Neural cell (in vitro differentiated cells): ENCODE results near the gene NPW. TPM values are rescaled to one million over a fixed set of nuclear protein-coding genes. Genes with fewer than 3 reads are reported as not detected.
A peak's percentile ranks its signal among the peaks of the same experiment; 100 is the strongest.

ENCODE experiments used
- H2AFZ ChIP-seq: fragments of 200-600, 300-800 bp; sonication (generic), shearing (Covaris generic); 2 replicates; pipeline ENCODE4 v1.6.0; 2014; ENCODE audit warnings: low read depth, mild to moderate bottlenecking, antibody characterized with exemption, low read length, moderate library complexity
- H3F3A ChIP-seq: fragments of 200-600 bp; shearing (Covaris generic); 2 replicates; pipeline ENCODE4 v1.6.1; 2016; ENCODE audit warnings: mild to moderate bottlenecking, moderate library complexity, mixed read lengths, antibody characterized with exemption, low read length; ENCODE audit not compliant: insufficient read depth, poor library complexity, severe bottlenecking
- H3K27ac ChIP-seq: fragments of 200-600, 300-800 bp; sonication (generic), shearing (Covaris generic); 2 replicates; pipeline ENCODE4 v1.5.1; 2014; ENCODE audit warnings: mild to moderate bottlenecking, low read length, moderate library complexity
- H3K27me3 ChIP-seq: fragments of 300-800, 200-600 bp; sonication (generic), shearing (Covaris generic); 2 replicates; pipeline ENCODE4 v1.6.0; 2014; ENCODE audit warnings: mild to moderate bottlenecking, low read depth, low read length, moderate library complexity; ENCODE audit not compliant: insufficient read depth
- H3K36me3 ChIP-seq: fragments of 300-800, 200-600 bp; sonication (generic), shearing (Covaris generic); 2 replicates; pipeline ENCODE4 v1.5.1; 2014; ENCODE audit warnings: mild to moderate bottlenecking, antibody characterized with exemption, low read length, moderate library complexity; ENCODE audit not compliant: insufficient read depth
- H3K4me2 ChIP-seq: fragments of 300-800, 200-600 bp; sonication (generic), shearing (Covaris generic); 2 replicates; pipeline ENCODE4 v1.6.0; 2014; ENCODE audit warnings: mild to moderate bottlenecking, low read length
- H3K4me3 ChIP-seq: fragments of 300-800, 200-600 bp; sonication (generic), shearing (Covaris generic); 2 replicates; pipeline ENCODE4 v1.5.1; 2014; ENCODE audit warnings: mild to moderate bottlenecking, low read length, moderate library complexity
- H3K79me2 ChIP-seq: fragments of 200-600 bp; shearing (Covaris generic); replicated peaks from 2 replicates; pipeline ENCODE4 v1.6.0; 2014; ENCODE audit warnings: mild to moderate bottlenecking, low read length, moderate library complexity; ENCODE audit not compliant: insufficient read depth
- H3K9ac ChIP-seq: fragments of 300-800, 200-600 bp; sonication (generic), shearing (Covaris generic); 2 replicates; pipeline ENCODE4 v1.6.1; 2016; ENCODE audit warnings: mild to moderate bottlenecking, low read length, mixed read lengths
- H3K9me2 ChIP-seq: fragments of 200-600 bp; shearing (Covaris generic); 2 replicates; pipeline ENCODE4 v1.6.1; 2016; ENCODE audit warnings: mild to moderate bottlenecking, low read length, mixed read lengths; ENCODE audit not compliant: insufficient read depth
- H3K9me3 ChIP-seq: fragments of 200-600, 300-800 bp; sonication (generic), shearing (Covaris generic); 2 replicates; pipeline ENCODE4 v1.6.1; 2016; ENCODE audit warnings: mild to moderate bottlenecking, mixed run types, low read length, moderate library complexity, mixed read lengths
- H4K20me1 ChIP-seq: fragments of 200-600 bp; shearing (Covaris generic); 2 replicates; pipeline ENCODE4 v1.6.1; 2016; ENCODE audit warnings: mild to moderate bottlenecking, mixed run types; ENCODE audit not compliant: insufficient read depth
- CTCF ChIP-seq: fragments of 450-650 bp; IDR thresholded peaks from 2 replicates; pipeline ENCODE4 v1.5.1; 2014; ENCODE audit warnings: antibody characterized with exemption, mild to moderate bottlenecking, moderate library complexity; ENCODE audit not compliant: poor library complexity, severe bottlenecking
- EP300 ChIP-seq: fragments of 450-650 bp; conservative IDR thresholded peaks from 2 replicates; pipeline ENCODE4 v1.6.1; 2014; ENCODE audit warnings: antibody characterized with exemption, mild to moderate bottlenecking, moderate library complexity; ENCODE audit not compliant: poor library complexity, severe bottlenecking
- EZH2 ChIP-seq: fragments of 200-600, 300-800 bp; shearing (Covaris generic), sonication (generic); IDR thresholded peaks from 2 replicates; pipeline ENCODE4 v1.6.1; 2014; ENCODE audit warnings: antibody characterized with exemption, low read length, borderline replicate concordance, mild to moderate bottlenecking; ENCODE audit not compliant: insufficient read depth, poor library complexity, severe bottlenecking
- MXI1 ChIP-seq: fragments of 450-650 bp; conservative IDR thresholded peaks from 2 replicates; pipeline ENCODE4 v1.6.1; 2014; ENCODE audit warnings: antibody characterized with exemption, mild to moderate bottlenecking; ENCODE audit not compliant: poor library complexity, severe bottlenecking
- POLR2AphosphoS5 ChIP-seq: IDR thresholded peaks from 2 replicates; pipeline ENCODE4 v1.6.1; 2012
- RAD21 ChIP-seq: fragments of 450-650 bp; conservative IDR thresholded peaks from 2 replicates; pipeline ENCODE4 v1.6.1; 2014; ENCODE audit warnings: antibody characterized with exemption, mild to moderate bottlenecking, moderate library complexity
- REST ChIP-seq: IDR thresholded peaks from 2 replicates; pipeline ENCODE4 v1.6.1; 2012; ENCODE audit warnings: borderline replicate concordance
- SMC3 ChIP-seq: fragments of 450-650 bp; conservative IDR thresholded peaks from 2 replicates; pipeline ENCODE4 v1.6.1; 2014; ENCODE audit warnings: antibody characterized with exemption, mild to moderate bottlenecking, moderate library complexity; ENCODE audit not compliant: poor library complexity
- TAF1 ChIP-seq: IDR thresholded peaks from 2 replicates; pipeline ENCODE4 v1.6.1; 2012; ENCODE audit warnings: low read depth
- polyA plus RNA-seq: library from polyadenylated mRNA; depleted of rRNA; stranded (reverse); fragments of >200 nt; gene quantifications from 2 replicates; pipeline ENCODE4 v1.2.3, GENCODE V29; 2014

The NPW gene
- polyA plus RNA-seq, 1 donor from 2014 or later: not detected

GRCh38 chr16:2046893-2047329, 27.3 kb downstream of the NPW start:
- Histone ChIP-seq H3K9ac (peak overlapping the region; percentile 75), H3K9me3 (no peaks in the 10 kb centered on the region), H3K27ac (no peak overlapping the region), H4K20me1 (no peaks in the 10 kb centered on the region), H3K4me2 (peak overlapping the region; percentile 85), H3F3A (no peaks in the 10 kb centered on the region), H3K27me3 (no peaks in the 10 kb centered on the region), H3K9me2 (no peaks in the 10 kb centered on the region), H2AFZ (no peak overlapping the region), H3K79me2 (peaks cover 10% of the 10 kb centered on the region), H3K36me3 (no peaks in the 10 kb centered on the region), H3K4me3 (peak overlapping the region; percentile 95)
- TF ChIP-seq REST: no peak
- no peak for TF ChIP-seq MXI1
- TF ChIP-seq POLR2AphosphoS5: no peak
- TF ChIP-seq SMC3: no peak
- no peak for TF ChIP-seq CTCF
- TF ChIP-seq EZH2: no peak
- TF ChIP-seq EP300: no peak
- TF ChIP-seq RAD21: no peak

- Histone ChIP-seq H4K20me1 (no peaks in the 10 kb centered on the region), H3K27ac (peak within 1 kb of the TSS; percentile 30), H3K27me3 (no peaks in the 10 kb centered on the region), H3K36me3 (no peaks in the 10 kb centered on the region), H3K79me2 (peaks cover 10% of the 10 kb centered on the region), H3K9ac (peak within 1 kb of the TSS; percentile 75), H3K4me3 (peak within 1 kb of the TSS; percentile 95), H3F3A (no peaks in the 10 kb centered on the region), H2AFZ (peak within 1 kb of the TSS; percentile 60), H3K4me2 (peak within 1 kb of the TSS; percentile 86), H3K9me3 (no peaks in the 10 kb centered on the region), H3K9me2 (no peaks in the 10 kb centered on the region)
- TF ChIP-seq POLR2AphosphoS5 (peak; percentile 76), CTCF (peak; percentile 74), TAF1 (peak; percentile 44), MXI1 (peak; percentile 95), RAD21 (peak; percentile 49), REST (no peak), SMC3 (peak; percentile 60), EP300 (peak; percentile 20), EZH2 (no peak)
These were observed 27.9 kb downstream of the NPW start, which contains the start of the genes NTHL1 and TSC2 for GRCh38 chr16:2047330-2048115. TSS of gene NTHL1 (minus strand) at chr16:2047834. CDS start at chr16:2047823, 11 bp downstream. TSS of gene TSC2 (plus strand) at chr16:2047985. CDS start at chr16:2048616, 631 bp downstream.
